ENCODE data around the gene PSMB7. TPM values are rescaled to one million over a fixed set of nuclear protein-coding genes. Genes with fewer than 3 reads are reported as not detected.

PSMB7 gene
- total and polyA plus RNA-seq, 2 of the 4 experiments (the other 2 are of a cell fraction): 340 to 430 TPM

GRCh38 chr9:124452841-124453585 lies 37.8 kb upstream of the PSMB7 start:
- Histone ChIP-seq H3K9me1 (ENCODE audit: insufficient read depth, low read length) (no peaks in the 10 kb centered on the region), H4K20me1 (ENCODE audit: insufficient read depth, low read length) (no peaks in the 10 kb centered on the region), H2BK20ac (ENCODE audit: low read depth, low read length) (no peak overlapping the region), H2AK9ac (replicated peaks; ENCODE audit: low read depth, low read length, poor library complexity) (no peak overlapping the region), H3K23ac (ENCODE audit: low read depth, low read length) (no peak overlapping the region), H4K5ac (ENCODE audit: low read depth, low read length) (no peak overlapping the region), H3K36me3 (ENCODE audit: control insufficient read depth, insufficient read depth, low read length) (no peaks in the 10 kb centered on the region), H2AFZ (replicated peaks; ENCODE audit: low read length, poor library complexity) (peak overlapping the region; percentile 43), H3K4me2 (ENCODE audit: low read depth, low read length) (no peak overlapping the region; the same call in 1 of the 2 replicates), H3K4me1 (ENCODE audit: control insufficient read depth, insufficient read depth, low read length) (no peaks in the 10 kb centered on the region), H4K8ac (ENCODE audit: low read depth in 2 of 2, low read length in 2 of 2) (no peak overlapping the region), H4K91ac (ENCODE audit: insufficient read depth, low read depth, low read length) (no peak overlapping the region), H2BK15ac (ENCODE audit: low read depth, low read length) (no peak overlapping the region), H3K27ac (ENCODE audit: insufficient read depth, low read length) (no peak overlapping the region), H2AK5ac (ENCODE audit: low read depth, low read length) (no peak overlapping the region), H3K56ac (ENCODE audit: extremely low read depth, insufficient read depth, low read length) (no peak overlapping the region), H3K18ac (ENCODE audit: low read depth, low read length) (no peak overlapping the region), H3K4ac (ENCODE audit: low read depth, low read length) (no peak overlapping the region), H3K79me1 (ENCODE audit: low read depth in 1 of 2, low read length in 2 of 2) (no peaks in the 10 kb centered on the region), H3K27me3 (ENCODE audit: control insufficient read depth, insufficient read depth, low read length) (peaks cover 73% of the 10 kb centered on the region), H3K14ac (replicated peaks; ENCODE audit: low read depth, low read length) (no peak overlapping the region), H2BK5ac (ENCODE audit: low read depth, low read length, poor library complexity, severe bottlenecking) (no peak overlapping the region), H3K9me3 (ENCODE audit: control insufficient read depth, insufficient read depth, low read length) (no peaks in the 10 kb centered on the region), H3K4me3 (ENCODE audit: insufficient read depth, low read depth, low read length) (no peak overlapping the region), H2BK120ac (ENCODE audit: low read depth, low read length) (no peak overlapping the region), H3K9ac (ENCODE audit: low read depth, low read length) (no peak overlapping the region)
- no TSS peak for BruUV-seq (replicated peaks)
- ChIA-PET POLR2A (ENCODE audit: unreplicated experiment) (no interaction called here), CTCF (no interaction called here)
- DNase-seq: no peak
- TF ChIP-seq USF2 (IDR thresholded peaks at IDR 0.05; ENCODE audit: low read depth, low read length) (no peak), CEBPB (IDR thresholded peaks at IDR 0.05; ENCODE audit: low read depth, low read length) (no peak), RCOR1 (IDR thresholded peaks at IDR 0.05; ENCODE audit: insufficient replicate concordance, low read length) (no peak), RFX5 (IDR thresholded peaks at IDR 0.05; ENCODE audit: low read depth, low read length) (no peak), NFE2L2 (IDR thresholded peaks at IDR 0.05; ENCODE audit: low read depth, low read length) (no peak)
- WGBS, 2 experiments (ENCODE audit: extremely low coverage in 2 of 2, insufficient read length in 1 of 2): 33% methylated on average over 57 of the region's 85 CpGs; no CpG with 5 or more reads in 1 of the 2 experiments
- ATAC-seq (ENCODE audit: low read depth): no peak
- in situ Hi-C loops (cut with MboI; ENCODE audit: low sequenced_read_pairs): no loop called here
- dilution Hi-C loops (cut with HindIII; ENCODE audit: low sequenced_read_pairs, unreplicated experiment): no loop called here
- intact Hi-C loops (cut with micrococcal nuclease): no loop called here
